ENCODE measurements around the gene UBE2F. TPM values are rescaled to one million over a fixed set of nuclear protein-coding genes. Genes with fewer than 3 reads are reported as not detected.

The UBE2F gene
- polyA plus RNA-seq, 1 of the 3 experiments (the other 2 are of a cell fraction) = 56.9 TPM

DNA sequence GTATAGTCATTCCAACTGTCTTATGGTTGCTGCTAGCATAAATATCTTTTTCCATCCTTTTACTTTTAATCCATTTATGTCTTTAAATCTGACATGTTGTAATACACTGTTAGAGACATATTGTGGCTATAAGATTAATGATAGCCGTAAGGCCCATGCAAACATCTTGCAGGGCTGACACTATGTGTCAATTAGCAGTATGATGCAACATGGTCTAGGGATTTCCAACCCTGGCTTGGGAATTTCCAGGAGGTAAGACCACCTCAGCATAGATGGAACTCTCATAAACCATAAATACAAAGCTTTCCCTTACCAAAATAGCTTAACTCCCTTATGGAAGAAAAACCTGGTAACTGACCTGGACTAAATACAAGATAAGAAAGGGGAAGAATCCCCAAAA lies 110.5 kb downstream of the UBE2F start:
- Histone ChIP-seq H3K36me3 (replicated peaks in 1 of 2; ENCODE audit: control insufficient read depth in 1 of 2, insufficient read depth in 2 of 2, low read length in 1 of 2) (peaks cover 34 to 51% of the 10 kb centered on the region in 2 experiments), H3K79me2 (ENCODE audit: insufficient read depth) (no peaks in the 10 kb centered on the region), H3K4me3 (ENCODE audit: low read depth in 2 of 2, low read length in 1 of 2) (no peak overlapping the region), H2AFZ (ENCODE audit: low read depth) (no peak overlapping the region), H3K4me2 (no peak overlapping the region), H3K9me2 (no peaks in the 10 kb centered on the region), H3F3A (replicated peaks; ENCODE audit: insufficient read depth) (no peaks in the 10 kb centered on the region), H3K4me1 (ENCODE audit: control insufficient read depth in 1 of 2, insufficient read depth in 2 of 2, low read depth in 1 of 2, low read length in 1 of 2) (peaks cover 0 to 10% of the 10 kb centered on the region in 2 experiments; a peak in 1 of 4 replicates), H3K27ac (ENCODE audit: low read depth in 2 of 2, low read length in 1 of 2) (no peak overlapping the region), H3K9me3 (no peaks in the 10 kb centered on the region), H3K9ac (no peak overlapping the region), H3K27me3 (ENCODE audit: insufficient read depth) (no peaks in the 10 kb centered on the region), H4K20me1 (ENCODE audit: insufficient read depth) (no peaks in the 10 kb centered on the region)
- no peak for DNase-seq
- CTCF ChIA-PET = interaction anchor here (1.2 kb wide), 1 partner anchor 186 kb away, joined by 3 read pairs; no protein-coding TSS in a partner anchor
- POLR2A ChIA-PET = no interaction called here
- TF ChIP-seq POLR2AphosphoS5 (IDR thresholded peaks at IDR 0.05; ENCODE audit: low read depth, low read length) (no peak), RAD21 (IDR thresholded peaks at IDR 0.05; ENCODE audit: low read length) (no peak), FOXM1 (IDR thresholded peaks at IDR 0.05; ENCODE audit: low read depth) (no peak), RFX5 (IDR thresholded peaks at IDR 0.05; ENCODE audit: low read length) (no peak), NRF1 (IDR thresholded peaks at IDR 0.05; ENCODE audit: low read depth, low read length) (no peak), USF2 (IDR thresholded peaks at IDR 0.05; ENCODE audit: borderline replicate concordance, low read depth, low read length) (no peak), CHD2 (IDR thresholded peaks at IDR 0.05; ENCODE audit: low read length, partially characterized antibody) (no peak), GABPA (IDR thresholded peaks at IDR 0.05; ENCODE audit: low read depth) (no peak), TEAD4 (IDR thresholded peaks at IDR 0.05; ENCODE audit: borderline replicate concordance, insufficient read depth) (no peak), GATA2 (CRISPR knock-in tag; IDR thresholded peaks at IDR 0.05) (no peak)
- TF ChIP-seq, protein P1, sequence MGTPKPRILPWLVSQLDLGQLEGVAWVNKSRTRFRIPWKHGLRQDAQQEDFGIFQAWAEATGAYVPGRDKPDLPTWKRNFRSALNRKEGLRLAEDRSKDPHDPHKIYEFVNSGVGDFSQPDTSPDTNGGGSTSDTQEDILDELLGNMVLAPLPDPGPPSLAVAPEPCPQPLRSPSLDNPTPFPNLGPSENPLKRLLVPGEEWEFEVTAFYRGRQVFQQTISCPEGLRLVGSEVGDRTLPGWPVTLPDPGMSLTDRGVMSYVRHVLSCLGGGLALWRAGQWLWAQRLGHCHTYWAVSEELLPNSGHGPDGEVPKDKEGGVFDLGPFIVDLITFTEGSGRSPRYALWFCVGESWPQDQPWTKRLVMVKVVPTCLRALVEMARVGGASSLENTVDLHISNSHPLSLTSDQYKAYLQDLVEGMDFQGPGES (IDR thresholded peaks at IDR 0.05; ENCODE audit: low read depth, low read length) = no peak
- TF ChIP-seq, protein P2, sequence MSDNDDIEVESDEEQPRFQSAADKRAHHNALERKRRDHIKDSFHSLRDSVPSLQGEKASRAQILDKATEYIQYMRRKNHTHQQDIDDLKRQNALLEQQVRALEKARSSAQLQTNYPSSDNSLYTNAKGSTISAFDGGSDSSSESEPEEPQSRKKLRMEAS (IDR thresholded peaks at IDR 0.05; ENCODE audit: low read depth) = no peak
- WGBS (ENCODE audit: low lambda C conversion rate) = 100% methylated on average over 1 of the region's 1 CpG

GRCh38 chr2:238079874-238080327 lies 113.1 kb downstream of the UBE2F start:
- DNase-seq = no peak
- Histone ChIP-seq H4K20me1 (ENCODE audit: insufficient read depth) (no peaks in the 10 kb centered on the region), H3K9me3 (no peaks in the 10 kb centered on the region)

More at GRCh38 chr2:238079874-238080327, 113.1 kb downstream of the UBE2F start:
- Histone ChIP-seq H3K9me2 (no peaks in the 10 kb centered on the region), H3K4me3 (ENCODE audit: low read depth in 2 of 2, low read length in 1 of 2) (no peak overlapping the region; a peak in 1 of 4 replicates), H3K27ac (ENCODE audit: low read depth in 2 of 2, low read length in 1 of 2) (no peak overlapping the region), H3K27me3 (ENCODE audit: insufficient read depth) (no peaks in the 10 kb centered on the region), H3K79me2 (ENCODE audit: insufficient read depth) (no peaks in the 10 kb centered on the region), H3K9ac (no peak overlapping the region), H3K36me3 (replicated peaks in 1 of 2; ENCODE audit: control insufficient read depth in 1 of 2, insufficient read depth in 2 of 2, low read length in 1 of 2) (peaks cover 45 to 46% of the 10 kb centered on the region in 2 experiments), H2AFZ (ENCODE audit: low read depth) (no peak overlapping the region), H3F3A (replicated peaks; ENCODE audit: insufficient read depth) (no peaks in the 10 kb centered on the region), H3K4me1 (ENCODE audit: control insufficient read depth in 1 of 2, insufficient read depth in 2 of 2, low read depth in 1 of 2, low read length in 1 of 2) (peaks cover 0 to 10% of the 10 kb centered on the region in 2 experiments; a peak in 1 of 4 replicates), H3K4me2 (no peak overlapping the region)
- POLR2A ChIA-PET = no interaction called here
- CTCF ChIA-PET = no interaction called here
- 88% methylated on average over 2 of the region's 2 CpGs for WGBS (ENCODE audit: low lambda C conversion rate)
- TF ChIP-seq YY1 (IDR thresholded peaks at IDR 0.05; ENCODE audit: low read depth) = no peak
- no peak for TF ChIP-seq FOXJ3 (CRISPR knock-in tag; IDR thresholded peaks at IDR 0.05)
- no peak for TF ChIP-seq GATA2 (CRISPR knock-in tag; IDR thresholded peaks at IDR 0.05)
- no peak for TF ChIP-seq TAF1 (IDR thresholded peaks at IDR 0.05; ENCODE audit: borderline replicate concordance, low read depth, low read length)
- no peak for TF ChIP-seq EP300 (IDR thresholded peaks at IDR 0.05; ENCODE audit: borderline replicate concordance in 1 of 2, low read depth in 1 of 2, low read length in 1 of 2)
- no peak for TF ChIP-seq ELF1 (IDR thresholded peaks at IDR 0.05)
- no peak for TF ChIP-seq RAD21 (IDR thresholded peaks at IDR 0.05; ENCODE audit: low read length)
- TF ChIP-seq NRF1 (IDR thresholded peaks at IDR 0.05; ENCODE audit: low read depth, low read length) = no peak
- no peak for TF ChIP-seq JUND (IDR thresholded peaks at IDR 0.05)
- no peak for TF ChIP-seq MXI1 (IDR thresholded peaks at IDR 0.05; ENCODE audit: low read depth, low read length)
- no peak for TF ChIP-seq PBX3 (IDR thresholded peaks at IDR 0.05)
- TF ChIP-seq REST (IDR thresholded peaks at IDR 0.05; ENCODE audit: low read depth, low read length) = no peak
- no peak for TF ChIP-seq MEF2A (IDR thresholded peaks at IDR 0.05; ENCODE audit: borderline replicate concordance, low read depth)
- no peak for TF ChIP-seq TEAD4 (IDR thresholded peaks at IDR 0.05; ENCODE audit: borderline replicate concordance, insufficient read depth)
